IgD-negative memory B cell (primary cell): ENCODE data around the gene NFIB. TPM values are rescaled to one million over a fixed set of nuclear protein-coding genes. Genes with fewer than 3 reads are reported as not detected.

Experiments used
- H3K27ac Mint-ChIP-seq, 3 donors: one replicate each; pipeline ENCODE4 v1.8.0; 2020 to 2022; ENCODE audit warnings: mild to moderate bottlenecking in 3 of 3, mixed read lengths in 3 of 3, moderate library complexity in 1 of 3
- H3K27me3 Mint-ChIP-seq: one replicate; pipeline ENCODE4 v1.8.0; 2021; ENCODE audit warnings: mixed read lengths
- H3K36me3 Mint-ChIP-seq: one replicate; pipeline ENCODE4 v1.8.0; 2020; ENCODE audit warnings: mild to moderate bottlenecking, mixed read lengths
- H3K4me1 Mint-ChIP-seq, 3 donors: one replicate each; pipeline ENCODE4 v1.8.0; 2020 to 2022; ENCODE audit warnings: mixed read lengths in 3 of 3, mild to moderate bottlenecking in 1 of 3
- H3K4me3 Mint-ChIP-seq, 4 donors: one replicate each; pipeline ENCODE4 v1.8.0; 2020 to 2022; ENCODE audit warnings: mild to moderate bottlenecking in 4 of 4, mixed read lengths in 4 of 4, moderate library complexity in 3 of 4
- H3K9me3 Mint-ChIP-seq, 3 donors: one replicate each; pipeline ENCODE4 v1.8.0; 2020 to 2021; ENCODE audit warnings: mixed read lengths in 3 of 3, mild to moderate bottlenecking in 1 of 3
- polyA plus RNA-seq: library from polyadenylated mRNA; unstranded; fragments of 300-500 nt; fragmentation: Illumina TruSeq; gene quantifications from one replicate; pipeline ENCODE4 v1.2.3, GENCODE V29; 2021

NFIB gene
- polyA plus RNA-seq, result not detected

DNA sequence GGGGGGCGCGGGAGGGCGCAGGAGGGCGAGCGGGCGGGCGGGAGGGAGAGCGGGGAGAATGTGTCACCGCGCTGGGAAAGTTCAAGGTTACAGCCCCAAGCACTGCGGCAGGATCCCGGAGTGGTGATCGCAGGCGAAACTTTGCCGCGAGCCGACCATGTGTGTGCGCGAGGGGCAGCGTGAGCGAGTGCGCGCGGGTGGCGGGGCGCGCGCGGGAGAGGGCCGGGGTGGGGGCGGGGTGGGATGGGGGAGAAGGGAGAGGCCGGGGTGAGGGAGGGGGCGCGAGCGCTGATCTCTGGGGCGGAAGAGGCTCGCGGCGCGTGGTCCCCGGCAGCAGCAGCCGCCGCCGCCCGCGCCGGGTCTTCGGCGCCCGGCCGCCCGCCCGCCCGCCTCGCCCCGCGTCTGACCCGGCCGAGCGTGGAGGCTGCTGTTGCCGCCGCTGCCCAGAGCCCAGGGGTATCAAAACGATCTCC is at the start of gene NFIB:
Gene NFIB, minus strand, starts transcription at position 191 of the 473 bp plus-strand sequence. CDS start 630 bp downstream, outside the sequence.
- peaks cover 0 to 3% (median 0%) of the 10 kb centered on the region in 3 donors for H3K9me3 Mint-ChIP-seq
- H3K27me3 Mint-ChIP-seq, result peaks cover 37% of the 10 kb centered on the region
- H3K27ac Mint-ChIP-seq, result peak within 1 kb of the TSS in 1 of 3 donors; percentile 63
- peak within 1 kb of the TSS; percentile 81 to 93 (median 86) for H3K4me3 Mint-ChIP-seq
- peaks cover 7 to 26% (median 17%) of the 10 kb centered on the region in 3 donors for H3K4me1 Mint-ChIP-seq
- peaks cover under 1% of the 10 kb centered on the region for H3K36me3 Mint-ChIP-seq

DNA sequence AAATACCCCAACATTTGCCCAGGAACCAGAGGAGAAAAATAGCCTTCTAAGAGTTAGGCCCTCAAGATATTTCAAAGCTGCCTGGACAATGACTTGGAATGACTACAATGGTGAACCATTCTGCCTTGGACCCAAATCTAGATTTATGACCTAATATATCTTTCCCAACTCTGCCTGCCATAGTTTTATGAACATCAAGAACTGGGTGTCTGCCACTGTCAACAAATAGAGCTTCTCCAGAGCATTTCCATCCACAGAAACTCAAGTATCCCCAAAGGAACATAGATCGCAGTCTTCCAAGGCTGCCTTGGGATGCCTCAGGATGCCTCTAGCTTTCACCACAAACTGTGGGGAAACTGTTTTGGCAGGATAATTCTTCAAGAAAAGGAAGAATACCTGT is 48.2 kb upstream of the NFIB start:
- H3K27me3 Mint-ChIP-seq, result peaks cover 5% of the 10 kb centered on the region
- H3K36me3 Mint-ChIP-seq, result peaks cover 2% of the 10 kb centered on the region
- no peak overlapping the region for H3K27ac Mint-ChIP-seq
- H3K9me3 Mint-ChIP-seq, result peaks cover 0 to 2% (median under 1%) of the 10 kb centered on the region in 3 donors
- H3K4me3 Mint-ChIP-seq, result no peak overlapping the region
- H3K4me1 Mint-ChIP-seq, result no peaks in the 10 kb centered on the region

DNA sequence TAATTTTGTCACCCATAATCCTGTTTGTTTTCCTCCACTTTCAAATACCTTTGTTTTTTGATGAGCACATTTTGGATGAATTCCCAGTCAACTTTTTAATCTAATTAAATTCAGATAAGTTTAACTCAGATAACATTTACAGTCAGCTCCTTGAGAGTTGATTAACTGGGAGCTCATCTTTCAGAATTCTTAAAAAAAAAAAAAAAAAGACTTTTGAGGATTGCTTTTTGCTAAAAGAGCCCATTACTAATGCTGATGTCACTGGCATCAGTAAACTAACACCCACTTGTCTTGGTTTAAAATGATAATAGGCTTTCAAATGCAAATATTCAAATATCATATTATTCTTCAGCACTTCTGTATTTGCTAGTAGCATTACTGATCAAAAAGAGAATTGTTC is 47.1 kb upstream of the NFIB start:
- peaks cover 8% of the 10 kb centered on the region for H3K27me3 Mint-ChIP-seq
- peaks cover 2% of the 10 kb centered on the region for H3K36me3 Mint-ChIP-seq
- H3K4me1 Mint-ChIP-seq, result no peaks in the 10 kb centered on the region
- no peaks in the 10 kb centered on the region for H3K9me3 Mint-ChIP-seq
- no peak overlapping the region for H3K4me3 Mint-ChIP-seq
- H3K27ac Mint-ChIP-seq, result no peak overlapping the region

DNA sequence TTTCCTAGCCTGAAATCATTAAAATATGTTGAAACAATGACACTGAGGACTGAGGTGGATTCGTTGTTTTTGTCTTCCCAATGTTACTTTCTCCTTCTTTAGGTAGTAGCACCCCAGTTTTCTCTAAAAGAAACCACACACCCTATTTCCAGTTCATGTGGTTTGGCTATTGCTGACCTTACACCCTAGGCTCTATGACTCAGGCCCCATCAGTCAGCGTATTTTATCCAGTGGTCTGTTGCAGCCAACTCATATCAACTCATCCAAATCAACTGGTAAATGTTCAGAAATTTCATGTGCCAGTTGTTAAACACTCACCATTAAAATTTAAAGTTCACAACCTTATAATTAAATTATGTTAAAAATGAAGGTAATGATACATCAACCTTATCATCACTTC is 44.6 kb upstream of the NFIB start:
- H3K4me3 Mint-ChIP-seq, result no peak overlapping the region
- H3K27ac Mint-ChIP-seq, result no peak overlapping the region
- H3K27me3 Mint-ChIP-seq, result peaks cover 13% of the 10 kb centered on the region
- H3K9me3 Mint-ChIP-seq, result no peaks in the 10 kb centered on the region
- no peaks in the 10 kb centered on the region for H3K36me3 Mint-ChIP-seq
- peaks cover 0 to 1% (median under 1%) of the 10 kb centered on the region in 3 donors for H3K4me1 Mint-ChIP-seq

DNA sequence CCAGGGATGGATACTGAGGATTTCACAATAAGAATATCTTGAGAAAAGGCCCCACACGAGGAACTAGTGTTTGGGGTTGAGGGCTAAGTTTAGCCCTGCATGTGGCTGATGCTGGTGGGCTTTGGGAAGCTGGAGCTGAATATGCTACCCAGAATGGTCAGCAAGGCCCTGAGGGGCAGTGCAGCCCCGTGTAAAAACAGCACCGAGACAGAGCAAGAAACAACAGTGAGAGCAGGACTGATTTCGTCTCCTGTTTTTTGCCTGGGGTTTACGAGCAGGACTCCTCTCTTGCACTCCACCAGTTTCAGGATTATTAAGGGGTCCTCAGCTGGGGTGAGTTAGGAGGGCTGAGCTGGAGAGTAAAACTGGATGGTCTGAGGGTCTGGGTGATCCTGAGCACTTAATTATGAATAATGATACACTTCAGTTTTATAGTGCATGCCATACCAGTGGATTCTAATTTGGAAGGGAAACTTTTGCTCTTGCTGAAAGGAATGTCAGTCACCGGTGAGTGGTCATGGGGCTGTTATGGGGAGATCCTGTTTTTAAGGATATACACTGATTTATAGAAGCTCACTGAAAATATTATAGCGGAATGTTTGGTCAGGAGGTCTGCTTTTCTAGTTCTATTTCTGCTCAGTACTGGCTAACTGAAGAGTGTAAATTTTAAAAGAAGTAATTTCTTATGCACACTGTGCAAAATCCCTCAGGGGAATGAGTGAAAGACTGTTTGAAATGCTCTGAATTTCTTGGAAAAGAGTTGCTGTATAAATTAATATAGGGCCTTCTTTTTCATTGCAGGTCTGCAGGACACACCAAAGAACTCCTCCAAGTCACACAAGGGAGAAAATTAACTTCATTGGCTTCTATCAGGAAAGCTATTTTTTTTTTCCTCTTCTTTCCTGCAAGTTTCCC is 42.7 kb upstream of the NFIB start:
- Mint-ChIP-seq H3K36me3 (no peaks in the 10 kb centered on the region), H3K9me3 (no peaks in the 10 kb centered on the region), H3K4me1 (peaks cover 0 to 2% (median 1%) of the 10 kb centered on the region in 3 donors), H3K27ac (no peak overlapping the region), H3K4me3 (no peak overlapping the region), H3K27me3 (peaks cover 19% of the 10 kb centered on the region)

DNA sequence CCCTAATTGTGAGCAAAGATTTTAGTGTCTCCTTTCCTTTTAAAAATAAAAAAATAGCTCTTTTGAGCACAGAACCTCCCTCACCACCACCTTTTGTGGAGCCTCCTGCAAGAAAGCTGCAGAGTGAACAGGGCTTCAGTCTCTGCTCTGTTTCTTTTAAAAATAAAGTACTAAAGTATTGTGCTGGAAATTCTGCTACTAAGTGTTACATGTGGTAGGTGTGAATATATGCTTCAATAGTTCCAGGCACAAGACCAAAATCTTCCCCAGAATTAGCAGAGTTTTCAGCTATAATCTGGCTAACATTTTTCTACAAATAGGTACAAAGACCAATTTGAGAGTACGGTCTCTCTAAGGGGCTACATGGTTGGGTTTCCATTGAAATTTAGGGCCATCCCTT is 40.3 kb upstream of the NFIB start:
- no peak overlapping the region for H3K4me3 Mint-ChIP-seq
- H3K4me1 Mint-ChIP-seq, result peaks cover 3 to 5% (median 5%) of the 10 kb centered on the region in 3 donors
- H3K36me3 Mint-ChIP-seq, result no peaks in the 10 kb centered on the region
- H3K27ac Mint-ChIP-seq, result no peak overlapping the region
- no peaks in the 10 kb centered on the region for H3K9me3 Mint-ChIP-seq
- peaks cover 40% of the 10 kb centered on the region for H3K27me3 Mint-ChIP-seq

DNA sequence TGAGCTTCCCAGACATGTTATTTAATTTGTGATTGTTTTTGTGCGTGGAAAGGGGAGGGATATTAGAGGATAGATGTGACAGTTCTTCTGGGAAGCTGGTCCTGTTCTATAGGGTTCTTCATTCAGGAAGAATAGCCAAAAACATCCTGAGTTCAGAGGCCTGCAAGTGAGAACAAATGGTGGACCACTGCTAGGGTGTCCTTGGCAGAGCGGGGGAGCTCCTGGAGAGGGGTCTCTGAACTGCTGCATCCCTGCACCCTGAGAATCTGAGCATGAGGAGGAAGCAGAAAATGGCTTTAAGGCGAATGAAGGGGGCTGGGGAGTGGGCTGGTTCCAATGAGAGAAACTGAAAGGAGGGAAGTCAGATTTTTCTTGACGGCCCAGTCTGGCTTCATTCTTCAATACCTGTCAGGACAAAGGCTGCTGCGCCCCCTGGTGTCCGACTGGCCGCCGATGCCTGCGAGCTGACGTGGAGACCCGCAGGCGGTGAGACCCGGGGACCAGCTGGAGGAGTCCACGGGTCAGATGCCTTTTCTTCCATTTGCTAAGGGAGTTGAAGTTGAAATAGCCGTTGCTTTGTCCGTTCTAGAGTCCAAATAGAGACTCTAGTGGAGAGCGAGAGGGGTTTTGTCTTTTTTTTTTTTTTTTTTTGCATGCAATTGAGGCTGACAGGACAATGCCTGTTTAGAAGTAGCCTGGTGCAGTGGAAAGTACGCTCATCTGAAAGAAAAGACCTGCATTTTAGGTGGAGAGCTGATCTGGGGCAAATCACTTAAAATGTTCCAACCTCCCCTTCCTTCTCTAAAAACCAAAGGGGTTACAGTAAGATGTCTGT is 39.5 kb upstream of the NFIB start:
- no peak overlapping the region for H3K27ac Mint-ChIP-seq

DNA sequence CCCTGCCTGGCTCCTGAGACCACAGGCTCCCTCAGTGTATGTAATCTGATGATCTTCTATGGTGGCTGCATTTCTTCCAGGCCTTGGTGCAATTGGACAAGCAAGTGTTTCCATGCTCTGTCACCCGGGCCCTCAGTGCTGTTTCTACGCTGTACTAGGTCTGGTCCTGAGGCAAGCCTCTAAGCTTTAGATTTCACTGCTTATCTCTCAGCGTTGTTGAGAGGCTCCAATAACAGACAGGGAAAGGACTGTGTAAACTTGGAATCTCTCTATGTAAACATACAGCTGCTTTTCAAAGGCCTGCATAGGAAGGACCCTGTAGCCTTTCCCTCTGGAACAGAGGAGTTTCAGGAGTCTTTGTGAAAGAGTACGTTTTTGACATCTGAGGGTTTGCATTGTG is 38.6 kb upstream of the NFIB start:
- H3K4me3 Mint-ChIP-seq, result no peak overlapping the region
- H3K27me3 Mint-ChIP-seq, result peaks cover 55% of the 10 kb centered on the region
- H3K4me1 Mint-ChIP-seq, result peaks cover 3 to 13% (median 5%) of the 10 kb centered on the region in 3 donors
- H3K27ac Mint-ChIP-seq, result no peak overlapping the region
- peaks cover 0 to 2% (median 0%) of the 10 kb centered on the region in 3 donors for H3K9me3 Mint-ChIP-seq
- no peaks in the 10 kb centered on the region for H3K36me3 Mint-ChIP-seq

More for the DNA sequence above, 39.5 kb upstream of the NFIB start:
- Mint-ChIP-seq H3K36me3 (no peaks in the 10 kb centered on the region), H3K4me1 (peaks cover 3 to 10% (median 5%) of the 10 kb centered on the region in 3 donors), H3K27me3 (peaks cover 47% of the 10 kb centered on the region), H3K9me3 (peaks cover 0 to 2% (median 0%) of the 10 kb centered on the region in 3 donors), H3K4me3 (no peak overlapping the region)

DNA sequence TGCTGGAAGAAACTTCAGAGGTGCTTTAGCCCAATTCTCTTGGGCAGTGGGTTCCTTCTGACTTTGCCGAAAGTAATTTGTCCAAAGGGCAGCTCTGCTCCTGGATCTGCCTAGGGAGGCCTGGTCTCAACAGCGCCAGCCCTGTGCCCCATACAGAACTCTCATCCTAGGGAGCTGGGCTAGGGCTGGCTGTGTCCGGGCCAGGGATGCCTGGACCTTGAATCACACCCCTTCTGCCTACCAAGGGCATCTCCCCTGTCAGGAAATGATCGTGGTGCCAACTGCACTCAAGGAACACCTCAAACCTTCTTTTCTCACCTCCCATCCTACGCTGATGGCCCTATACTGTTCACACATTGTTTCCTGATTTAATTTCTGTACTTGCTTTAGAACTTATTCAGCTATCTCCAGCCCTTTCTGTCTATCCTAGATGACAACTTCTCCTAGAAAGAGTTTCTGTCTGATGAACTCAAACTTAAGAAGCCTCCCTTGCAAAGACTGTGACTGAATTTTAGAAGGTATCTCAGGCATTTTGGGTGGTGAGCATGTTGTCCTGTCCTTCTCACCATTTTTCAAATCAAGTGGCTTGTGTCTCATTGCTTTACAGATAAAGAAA is 37.4 kb upstream of the NFIB start:
- Mint-ChIP-seq H3K9me3 (peaks cover 0 to 2% (median 0%) of the 10 kb centered on the region in 3 donors), H3K4me3 (no peak overlapping the region), H3K27ac (no peak overlapping the region), H3K4me1 (peaks cover 3 to 13% (median 5%) of the 10 kb centered on the region in 3 donors), H3K36me3 (no peaks in the 10 kb centered on the region), H3K27me3 (peaks cover 60% of the 10 kb centered on the region)

DNA sequence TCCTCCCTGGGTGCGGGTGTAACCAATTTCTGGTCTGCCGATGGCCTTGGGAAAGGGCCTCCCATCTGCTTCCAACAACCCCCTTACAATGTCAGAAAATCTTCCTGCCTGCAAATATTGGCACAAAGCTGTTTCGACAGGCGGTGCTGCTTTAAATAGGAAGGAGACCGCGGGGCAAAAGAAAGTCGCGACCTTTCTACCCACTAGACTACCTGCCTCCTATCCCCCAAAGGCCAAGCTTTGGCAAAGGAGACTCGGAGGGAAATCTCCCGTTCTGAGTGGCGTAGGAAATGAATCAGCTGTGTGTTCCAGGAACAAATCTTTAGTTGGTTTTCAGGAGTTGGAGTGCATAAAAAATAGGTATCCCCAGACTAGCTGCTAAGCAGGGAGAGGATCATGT is 36.8 kb upstream of the NFIB start:
- peaks cover 0 to 3% (median 0%) of the 10 kb centered on the region in 3 donors for H3K9me3 Mint-ChIP-seq
- H3K27ac Mint-ChIP-seq, result no peak overlapping the region
- no peak overlapping the region for H3K4me3 Mint-ChIP-seq
- no peaks in the 10 kb centered on the region for H3K36me3 Mint-ChIP-seq
- H3K4me1 Mint-ChIP-seq, result peaks cover 3 to 13% (median 5%) of the 10 kb centered on the region in 3 donors
- peaks cover 65% of the 10 kb centered on the region for H3K27me3 Mint-ChIP-seq

DNA sequence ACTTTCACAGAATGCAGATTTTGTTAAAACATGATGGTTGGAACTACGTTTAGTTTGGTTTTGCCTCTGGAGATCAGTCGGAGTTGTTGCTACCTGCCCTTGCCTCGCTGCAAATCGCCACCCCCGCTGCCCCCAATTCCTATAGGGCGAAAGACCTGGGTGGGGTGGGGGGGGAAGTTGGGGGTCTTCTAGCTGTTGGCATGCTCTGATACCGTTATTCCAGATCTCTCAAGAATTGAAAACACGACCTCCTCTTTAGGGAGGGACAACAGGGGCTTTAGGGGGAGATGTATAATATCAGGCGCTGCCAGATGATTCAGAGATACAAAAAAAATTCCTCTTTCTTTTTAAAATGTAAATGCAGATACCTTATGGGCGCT is 36.4 kb upstream of the NFIB start:
- no peak overlapping the region for H3K27ac Mint-ChIP-seq
- H3K4me3 Mint-ChIP-seq, result no peak overlapping the region
- no peaks in the 10 kb centered on the region for H3K36me3 Mint-ChIP-seq
- peaks cover 69% of the 10 kb centered on the region for H3K27me3 Mint-ChIP-seq
- peaks cover 3 to 13% (median 5%) of the 10 kb centered on the region in 3 donors for H3K4me1 Mint-ChIP-seq
- H3K9me3 Mint-ChIP-seq, result peaks cover 0 to 4% (median 0%) of the 10 kb centered on the region in 3 donors

DNA sequence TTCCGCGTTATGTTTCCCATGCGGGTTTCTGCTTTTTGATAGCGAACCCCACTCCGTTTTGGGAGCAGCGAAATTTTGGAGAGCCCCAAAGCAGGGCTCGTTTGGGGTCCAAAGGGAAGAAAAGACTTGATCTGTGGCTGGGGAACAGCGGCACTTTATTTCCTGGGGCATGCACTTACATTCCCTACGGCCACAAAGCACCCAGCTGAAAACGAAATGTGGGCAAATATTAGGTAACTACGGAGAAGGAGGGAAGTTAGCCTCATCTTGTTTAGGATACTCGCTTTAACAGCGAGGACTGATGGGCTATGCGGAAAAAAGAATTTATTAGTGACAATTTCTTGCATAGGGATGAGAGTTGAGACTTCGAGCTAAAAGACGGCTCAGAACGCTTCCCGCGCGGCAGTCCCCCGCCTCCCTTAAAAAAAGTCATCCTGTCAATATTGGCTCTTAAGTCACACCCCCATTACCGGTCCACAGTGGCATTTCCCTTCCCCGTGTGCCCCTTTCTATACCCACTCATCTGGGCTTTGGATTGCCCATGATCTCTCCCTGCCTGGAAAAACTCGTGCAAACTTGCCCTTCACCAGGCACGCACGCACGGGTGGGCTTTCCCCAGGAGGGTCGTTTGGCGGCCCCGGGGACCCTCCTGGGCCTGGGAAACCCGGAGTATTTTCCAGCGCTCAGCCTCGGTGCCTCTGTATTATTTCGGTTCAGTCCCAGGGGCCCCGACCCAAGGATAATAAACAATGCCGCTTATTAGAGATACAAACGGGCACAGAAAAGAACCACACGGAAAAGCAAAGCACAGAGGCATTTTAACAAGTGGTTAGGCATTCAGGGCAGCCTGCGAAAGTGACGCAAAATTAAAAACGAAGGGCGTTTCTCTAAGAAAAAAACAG is 35.8 kb upstream of the NFIB start:
- Mint-ChIP-seq H3K36me3 (no peaks in the 10 kb centered on the region), H3K27ac (no peak overlapping the region), H3K27me3 (peaks cover 71% of the 10 kb centered on the region), H3K4me3 (peak overlapping the region in 1 of 4 donors; percentile 47), H3K4me1 (peaks cover 3 to 16% (median 5%) of the 10 kb centered on the region in 3 donors), H3K9me3 (peaks cover 0 to 4% (median 0%) of the 10 kb centered on the region in 3 donors)

DNA sequence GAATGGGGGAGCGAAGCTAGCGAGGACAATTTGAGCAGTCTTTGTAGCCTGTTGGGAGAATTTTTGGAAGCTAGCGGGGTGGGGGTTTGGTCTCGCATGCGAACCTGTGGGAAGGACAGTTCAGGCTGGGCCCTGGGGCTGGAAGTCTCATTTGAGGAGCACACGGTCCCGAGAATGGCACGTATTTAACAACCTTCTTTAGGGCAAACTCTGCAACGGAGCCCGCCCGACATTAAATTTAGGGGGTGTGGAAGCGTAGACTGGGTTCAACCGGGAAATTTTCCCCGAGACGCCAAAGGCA is 35.2 kb upstream of the NFIB start:
- Mint-ChIP-seq H3K9me3 (peaks cover 0 to 4% (median 0%) of the 10 kb centered on the region in 3 donors), H3K4me1 (peaks cover 3 to 16% (median 5%) of the 10 kb centered on the region in 3 donors), H3K4me3 (peak overlapping the region in 3 of 4 donors; percentile 30 to 78 (median 39)), H3K36me3 (no peaks in the 10 kb centered on the region), H3K27ac (peak overlapping the region in 1 of 3 donors; percentile 46), H3K27me3 (peaks cover 71% of the 10 kb centered on the region)
